ENCODE measurements around the gene DHX30.
"Not testable (repeated sequence)": the region's sequence is repeated elsewhere in the genome, so short reads cannot be mapped to it uniquely, and the experiment has no call there.

Gene DHX30

DNA sequence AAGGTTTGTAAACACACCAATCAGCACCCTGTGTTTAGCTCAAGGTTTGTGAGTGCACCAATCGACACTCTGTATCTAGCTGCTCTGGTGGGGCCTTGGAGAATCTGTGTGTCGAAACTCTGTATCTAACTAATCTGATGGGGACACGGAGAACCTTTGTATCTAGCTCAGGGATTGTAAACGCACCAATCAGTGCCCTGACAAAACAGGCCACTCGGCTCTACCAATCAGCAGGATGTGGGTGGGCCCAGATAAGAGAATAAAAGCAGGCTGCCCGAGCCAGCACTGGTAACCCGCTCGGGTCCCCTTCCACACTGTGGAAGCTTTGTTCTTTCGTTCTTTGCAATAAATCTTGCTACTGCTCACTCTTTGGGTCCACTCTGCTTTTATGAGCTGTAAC is 85.1 kb downstream of the DHX30 start:
- not testable (repeated sequence) for DNase-seq (ENCODE audit: low spot score)

DNA sequence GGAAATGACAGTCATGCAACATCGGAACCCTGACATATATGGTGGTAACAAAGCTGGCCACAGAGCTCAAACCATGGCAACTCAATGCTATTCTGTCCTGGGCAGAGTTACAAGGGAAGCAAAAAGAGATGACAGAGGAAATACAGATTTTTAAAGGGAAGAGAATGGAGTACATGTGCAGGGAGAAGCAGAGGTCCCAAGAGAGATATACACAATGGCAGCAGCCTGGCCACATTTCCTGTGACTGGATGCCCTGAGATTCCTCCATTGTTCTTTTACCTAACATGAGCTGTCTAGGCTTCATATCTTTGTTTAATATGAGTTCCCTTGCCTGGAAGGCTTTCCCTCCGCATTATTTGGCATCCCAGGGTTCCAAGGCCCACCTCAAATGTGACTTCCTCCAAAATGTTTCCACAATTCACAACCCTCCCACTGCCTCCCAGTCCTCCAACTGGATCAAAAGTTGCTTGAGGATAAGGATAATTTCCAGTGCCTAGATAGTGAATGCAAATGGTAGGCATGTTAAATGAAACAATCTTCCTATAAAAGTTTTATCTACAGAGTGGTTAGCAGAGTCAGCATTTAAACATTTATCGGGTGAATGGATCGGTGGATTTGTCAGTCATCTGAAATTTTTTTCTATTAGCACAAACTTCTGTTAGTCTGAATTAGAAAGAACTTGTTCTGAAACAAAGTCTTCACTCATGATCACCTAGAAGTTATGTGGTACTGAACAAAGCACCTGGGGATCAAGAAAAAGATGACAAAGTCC is 86.2 kb downstream of the DHX30 start:
- no peak for DNase-seq (ENCODE audit: low spot score)

DNA sequence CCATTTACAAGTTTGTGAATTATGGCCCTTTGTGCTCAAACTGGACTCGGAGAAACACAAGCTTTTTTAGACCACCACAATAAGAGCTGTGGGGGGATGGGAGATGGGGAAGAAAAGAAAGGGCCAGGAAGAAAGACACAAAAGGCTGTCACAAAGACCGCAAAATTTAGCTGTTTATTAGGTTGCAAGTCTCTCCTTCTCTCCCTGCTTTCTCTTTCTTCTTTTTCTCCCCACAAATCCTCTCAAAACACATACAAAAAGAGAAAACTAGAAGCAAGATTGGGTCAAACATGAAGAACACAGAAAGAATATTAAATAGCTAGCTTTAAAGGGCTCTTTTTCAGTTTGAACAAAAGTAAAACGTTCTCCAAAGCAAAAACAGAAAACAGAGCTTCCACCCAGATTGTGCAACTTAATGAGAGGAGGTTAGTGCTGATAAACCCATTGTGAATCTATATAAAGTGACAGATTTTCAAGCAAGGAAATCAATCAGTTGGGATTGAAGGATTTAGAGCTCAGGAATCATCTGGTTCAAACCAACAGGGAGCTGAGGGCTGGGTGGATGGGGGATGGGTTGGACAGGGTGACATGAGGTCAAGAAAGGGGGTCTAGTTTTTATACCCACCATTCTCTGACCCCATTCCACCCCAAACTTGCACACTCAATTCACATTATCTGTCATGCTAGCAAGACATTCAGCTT is 87.3 kb downstream of the DHX30 start:
- DNase-seq (ENCODE audit: low spot score): no peak

DNA sequence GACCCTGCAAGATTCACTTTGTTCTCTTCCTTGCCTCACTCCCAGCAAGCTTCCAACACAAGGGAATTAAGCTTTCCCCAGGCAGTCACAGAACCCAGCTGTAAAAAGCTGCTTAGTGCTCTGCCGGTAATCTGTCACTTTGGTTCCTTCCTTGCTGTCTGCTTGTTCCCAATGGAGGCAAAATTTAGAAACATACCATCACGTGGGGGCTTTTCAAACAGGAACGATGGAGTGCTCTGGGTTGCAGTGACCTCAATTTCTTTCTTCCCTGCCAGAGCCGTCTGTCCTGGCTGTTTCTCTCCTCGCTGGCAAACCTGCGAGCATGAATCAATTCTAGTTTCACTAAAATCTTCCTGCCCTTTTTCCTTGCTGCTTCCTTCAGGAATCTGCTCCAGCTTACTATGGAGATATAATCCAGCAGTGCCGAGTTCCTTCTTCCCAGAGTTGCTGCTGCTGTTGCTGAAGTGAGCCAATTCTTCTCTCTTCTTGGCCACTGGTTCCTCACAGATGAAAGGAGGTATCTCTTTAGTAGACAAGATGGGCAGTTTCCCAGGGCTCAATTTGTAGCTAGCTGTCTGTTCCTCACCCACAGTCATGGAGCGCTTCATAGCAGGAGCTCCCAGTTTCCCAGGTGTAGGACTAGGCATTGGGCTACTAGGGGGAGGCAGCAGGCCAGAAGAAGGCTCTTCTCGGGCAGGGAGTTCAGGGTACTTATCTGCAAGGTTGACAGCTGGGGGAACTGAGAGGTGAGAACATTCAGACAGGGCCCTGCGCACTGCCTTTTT is 88.1 kb downstream of the DHX30 start:
- no peak for DNase-seq (ENCODE audit: low spot score)

DNA sequence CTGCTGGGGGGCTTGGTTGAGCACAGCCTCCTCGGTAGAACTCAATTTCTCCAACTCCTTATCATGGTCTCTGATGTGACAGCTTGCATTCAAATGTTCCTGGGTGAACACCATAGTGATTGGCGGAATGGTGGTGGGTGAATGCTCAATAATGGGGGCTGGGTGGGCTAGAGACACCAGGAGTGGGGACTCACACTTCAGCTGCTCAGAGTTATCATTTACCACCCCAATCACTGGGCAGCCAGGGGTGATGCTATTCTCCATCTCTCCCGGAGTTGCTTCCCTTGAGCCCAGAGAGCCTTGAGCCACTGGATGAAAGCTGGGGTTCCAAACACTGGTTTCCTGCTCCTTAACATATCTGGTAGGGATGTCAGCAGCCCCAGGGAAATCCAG is 88.7 kb downstream of the DHX30 start:
- no peak for DNase-seq (ENCODE audit: low spot score)

DNA sequence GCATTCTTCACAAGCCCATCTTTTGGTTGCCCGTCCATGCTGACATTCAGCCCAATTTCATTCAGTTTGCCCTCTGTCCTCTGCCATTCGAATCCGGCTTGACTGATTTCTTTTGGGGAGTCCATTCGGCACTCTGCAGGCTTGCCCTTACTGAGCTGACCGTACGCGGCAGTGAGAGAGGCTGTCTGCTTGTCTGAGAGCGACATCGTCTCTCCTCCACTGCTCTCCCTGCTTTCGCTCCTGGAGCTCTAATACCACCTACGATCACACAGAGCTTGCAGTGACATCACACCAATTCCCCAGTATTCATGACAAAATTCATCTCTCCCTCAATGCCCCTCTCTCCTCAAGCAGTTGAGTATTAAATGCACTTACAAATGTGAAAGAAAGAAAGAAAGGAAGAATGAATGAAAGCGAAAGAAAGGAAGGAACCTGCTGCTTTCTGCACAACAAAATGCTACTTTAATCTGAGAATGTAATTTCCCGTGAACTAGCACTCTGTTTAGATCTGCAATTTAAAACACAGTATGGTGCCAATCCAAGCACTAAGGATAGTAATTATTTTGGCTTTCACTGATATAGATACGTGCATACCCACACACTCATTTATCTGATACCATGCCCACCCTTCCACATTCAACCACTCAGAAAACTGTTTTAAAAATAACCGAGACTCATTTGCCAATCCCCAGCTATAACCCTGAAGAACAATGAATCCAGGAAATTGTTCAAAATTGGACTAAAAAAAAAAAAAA is 89.5 kb downstream of the DHX30 start:
- no peak for DNase-seq (ENCODE audit: low spot score)

DNA sequence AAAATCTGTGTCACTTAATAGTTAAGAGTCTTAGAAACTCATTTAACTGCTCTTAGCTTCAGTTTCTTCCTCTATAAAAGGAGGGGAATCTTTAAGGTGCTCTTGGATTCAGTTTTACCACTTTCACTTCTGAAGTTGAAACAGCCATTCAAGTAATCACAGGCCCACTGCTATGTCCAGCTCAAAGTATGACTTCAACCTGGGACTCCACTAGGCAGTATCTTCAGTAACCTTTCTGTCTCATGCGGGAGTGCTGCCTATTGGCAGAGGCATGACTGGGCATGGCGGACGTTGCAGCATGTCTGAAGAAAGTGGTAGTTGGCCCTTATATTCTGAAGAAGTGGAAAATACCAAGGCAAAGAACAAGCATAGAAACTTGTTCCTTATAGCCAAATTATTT is 92.3 kb downstream of the DHX30 start:
- DNase-seq (ENCODE audit: low spot score): no peak

DNA sequence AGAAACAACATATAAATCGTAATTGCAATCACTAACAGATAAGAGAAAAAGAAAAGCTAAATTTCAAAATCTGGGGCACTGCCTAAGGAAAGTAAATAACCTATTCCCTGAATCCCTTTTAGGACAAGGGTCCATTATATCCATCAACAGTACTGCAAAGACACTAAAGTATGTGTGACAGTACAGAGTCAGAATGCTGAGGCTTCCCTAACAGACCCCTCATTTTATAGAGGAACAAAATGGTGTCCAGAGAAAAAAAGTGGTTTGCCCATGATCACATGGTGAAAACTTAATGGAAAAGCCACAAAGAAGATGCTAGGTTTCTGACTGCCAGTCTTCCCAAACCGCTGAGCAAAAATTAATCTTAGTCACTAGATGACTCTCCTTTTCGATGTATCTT is 93.8 kb downstream of the DHX30 start:
- no peak for DNase-seq (ENCODE audit: low spot score)

DNA sequence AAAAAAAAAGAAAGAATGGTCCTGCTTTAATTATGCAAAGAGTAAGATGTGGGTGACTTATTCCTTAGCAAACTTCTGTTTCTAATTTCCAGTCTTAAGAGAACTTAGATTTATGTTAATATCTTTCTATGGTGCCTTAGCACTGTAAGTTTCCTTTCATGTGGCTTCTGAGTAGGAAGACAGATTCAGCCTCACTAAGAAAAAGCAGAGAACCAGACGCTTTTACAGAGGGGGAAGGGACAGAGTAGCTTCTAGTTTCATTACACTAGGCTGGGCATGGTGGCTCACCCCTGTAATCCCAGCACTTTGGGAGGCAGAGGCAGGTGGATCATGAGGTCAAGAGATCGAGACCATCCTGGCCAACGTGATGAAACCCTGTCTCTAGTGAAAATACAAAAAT is 95.0 kb downstream of the DHX30 start:
- DNase-seq (ENCODE audit: low spot score): no peak

DNA sequence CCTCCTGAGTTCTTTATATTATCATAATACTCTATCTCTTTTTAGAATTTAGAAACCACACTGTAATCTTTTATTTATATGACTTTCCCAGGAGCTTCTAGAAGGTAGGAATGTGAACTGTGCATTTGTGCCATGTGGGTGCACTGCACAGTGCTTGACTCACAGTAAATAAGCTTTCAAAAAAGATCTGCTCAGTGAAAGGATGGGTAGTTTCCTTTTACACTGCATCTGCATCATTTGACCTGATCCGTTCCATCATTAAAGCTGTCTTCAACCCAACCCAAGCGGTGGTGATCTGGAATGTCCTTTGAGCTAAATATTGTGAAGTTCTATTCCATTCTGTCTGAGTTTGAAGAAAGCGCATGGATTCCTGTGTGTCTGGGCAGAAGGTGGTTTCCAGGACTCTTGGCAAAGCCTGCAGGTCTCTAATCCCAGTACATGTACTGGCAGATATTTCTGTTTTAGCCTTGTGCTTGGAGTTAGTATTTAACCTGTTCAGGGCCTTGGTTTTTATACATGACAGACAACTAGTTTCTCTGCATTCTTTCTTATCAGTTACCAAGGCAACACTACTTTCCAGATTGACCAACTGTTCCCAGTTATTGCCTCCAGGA is 96.7 kb downstream of the DHX30 start:
- no peak for DNase-seq (ENCODE audit: low spot score)

All from activated CD4-positive, alpha-beta T cell treated with anti-CD3 and anti-CD28 coated beads, Interleukin-2, Interleukin-4, amounts not matched to agents 100 ng/mL and 50 ng/mL, durations not matched to agents 16 hours and 8 hours (primary cell).